GM19372 (cell line): ENCODE results near the gene AKT1.
A peak's percentile ranks its signal among the peaks of the same experiment; 100 is the strongest.
"Not testable (repeated sequence)": the region's sequence is repeated elsewhere in the genome, so short reads cannot be mapped to it uniquely, and the experiment has no call there.

Source experiments
- ATAC-seq: cut with Tn5 transposase; IDR thresholded peaks from one replicate; pipeline ENCODE4 v1.9.1; 2021; ENCODE audit warnings: mild to moderate bottlenecking, low read depth, moderate library complexity; ENCODE audit not compliant: unreplicated experiment

AKT1 gene

DNA sequence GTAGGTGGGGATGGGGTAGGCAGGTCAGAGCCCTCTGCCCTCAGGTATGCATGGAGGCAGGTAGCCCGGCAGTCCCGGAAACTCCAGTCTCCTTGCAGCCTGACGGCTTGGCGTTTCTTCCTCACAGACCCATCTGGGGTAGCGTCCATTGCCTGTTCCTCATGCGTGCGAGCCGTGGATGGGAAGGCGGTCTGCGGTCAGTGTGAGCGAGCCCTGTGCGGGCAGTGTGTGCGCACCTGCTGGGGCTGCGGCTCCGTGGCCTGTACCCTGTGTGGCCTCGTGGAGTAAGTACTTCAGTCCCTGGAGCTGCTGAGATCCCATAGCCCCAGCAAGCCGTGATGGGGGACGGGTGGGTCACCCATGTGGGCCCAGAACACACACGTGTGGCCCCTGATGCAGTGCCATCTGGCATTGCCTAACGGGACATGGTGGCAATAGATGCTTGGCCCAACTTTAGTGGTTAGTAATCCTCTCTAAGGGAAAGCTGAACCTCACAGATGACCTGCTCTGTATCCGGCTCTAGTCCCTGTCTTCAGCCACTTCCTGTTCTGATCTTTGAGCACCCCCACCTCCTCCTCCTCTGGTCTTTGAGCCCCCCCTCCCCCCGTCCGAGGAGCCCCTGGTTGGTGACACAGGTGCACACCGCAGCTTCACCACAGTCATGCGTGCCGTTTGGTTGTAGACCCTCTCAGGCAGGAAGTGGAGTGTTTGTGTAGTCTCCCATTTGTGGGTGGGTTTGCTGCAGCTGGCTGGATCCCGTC, 38.9 kb downstream of the AKT1 start:
- ATAC-seq = no peak

DNA sequence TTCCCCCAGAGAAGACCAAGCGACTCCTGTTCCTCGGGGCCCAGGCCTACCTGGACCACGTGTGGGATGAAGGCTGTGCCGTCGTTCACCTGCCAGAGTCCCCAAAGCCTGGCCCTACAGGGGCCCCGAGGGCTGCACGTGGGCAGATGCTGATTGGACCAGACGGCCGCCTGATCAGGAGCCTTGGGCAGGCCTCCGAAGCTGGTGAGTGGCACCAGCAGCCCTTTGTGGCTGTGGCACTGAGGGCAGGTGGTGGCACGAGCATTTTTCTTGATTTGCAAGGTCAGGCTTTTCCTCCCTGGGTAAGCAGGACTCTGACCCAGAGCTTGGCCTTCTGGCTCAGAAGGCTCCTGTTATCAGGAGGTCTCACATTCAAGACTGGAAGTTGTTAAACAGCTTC, 39.9 kb downstream of the AKT1 start:
- no peak for ATAC-seq

DNA sequence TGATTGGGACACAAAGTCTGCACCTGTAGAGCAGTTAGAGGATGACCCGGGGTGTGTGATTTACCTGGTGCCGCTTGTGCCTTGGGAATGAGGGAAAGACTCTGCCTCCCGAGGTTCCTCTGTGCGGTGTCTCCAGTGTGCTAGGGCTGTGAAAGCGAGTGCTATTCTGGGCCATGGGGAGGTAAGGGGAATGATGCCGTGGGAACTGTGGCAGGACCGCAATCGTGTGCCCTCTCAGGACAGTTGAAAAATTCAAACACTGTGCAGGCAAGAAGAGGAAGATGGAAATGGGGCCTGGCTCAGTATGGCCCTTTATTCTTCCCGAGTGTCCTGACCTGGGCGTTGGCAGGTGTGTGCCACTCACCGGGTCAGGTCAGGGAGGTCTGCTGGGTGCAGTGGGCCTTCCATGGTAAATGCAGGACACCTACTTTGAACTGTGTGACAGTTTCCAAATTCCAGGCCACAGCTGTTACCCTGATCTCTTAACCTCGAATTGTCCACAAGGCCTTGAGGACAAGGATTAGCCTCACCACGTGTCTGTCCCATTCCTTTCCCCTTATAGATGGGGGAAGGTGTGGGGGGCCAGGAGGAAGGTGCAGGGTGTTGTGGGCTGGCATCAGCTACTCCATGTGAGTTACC, 41.2 kb downstream of the AKT1 start:
- ATAC-seq = no peak

DNA sequence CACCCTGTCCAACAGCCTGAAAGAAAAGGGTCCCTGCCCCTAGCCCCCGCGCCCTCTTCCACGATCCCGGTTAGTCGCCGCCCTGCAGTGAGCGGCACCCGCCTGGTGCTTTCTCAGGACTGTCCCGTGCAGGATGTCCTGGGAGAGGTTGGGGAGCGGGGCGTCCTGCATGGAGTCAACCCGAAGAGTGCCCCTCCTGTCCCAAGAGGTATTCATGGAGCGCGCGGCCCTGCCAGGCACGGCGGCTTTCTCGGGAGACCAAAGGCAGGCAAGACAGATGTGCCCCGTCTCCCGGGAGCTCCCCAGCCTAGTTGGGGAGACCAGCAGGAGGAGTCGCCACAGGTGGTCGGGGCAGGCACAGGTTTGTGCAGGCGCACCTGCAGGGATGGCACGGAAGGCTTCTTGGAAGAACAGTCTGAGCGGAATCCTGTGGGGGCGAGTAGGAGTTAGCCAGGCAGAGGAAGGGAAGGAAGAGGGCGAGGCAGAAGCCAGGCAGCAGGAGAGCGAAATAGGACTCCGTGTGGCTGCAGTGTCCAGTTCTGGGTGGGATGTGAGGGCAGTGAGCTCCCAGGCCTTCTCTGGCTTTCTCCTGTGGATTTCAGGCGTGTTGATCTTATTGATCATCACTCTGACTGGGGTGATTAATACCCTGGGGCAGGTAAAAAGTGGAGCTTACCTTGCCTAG, 41.9 kb downstream of the AKT1 start:
- ATAC-seq = no peak

DNA sequence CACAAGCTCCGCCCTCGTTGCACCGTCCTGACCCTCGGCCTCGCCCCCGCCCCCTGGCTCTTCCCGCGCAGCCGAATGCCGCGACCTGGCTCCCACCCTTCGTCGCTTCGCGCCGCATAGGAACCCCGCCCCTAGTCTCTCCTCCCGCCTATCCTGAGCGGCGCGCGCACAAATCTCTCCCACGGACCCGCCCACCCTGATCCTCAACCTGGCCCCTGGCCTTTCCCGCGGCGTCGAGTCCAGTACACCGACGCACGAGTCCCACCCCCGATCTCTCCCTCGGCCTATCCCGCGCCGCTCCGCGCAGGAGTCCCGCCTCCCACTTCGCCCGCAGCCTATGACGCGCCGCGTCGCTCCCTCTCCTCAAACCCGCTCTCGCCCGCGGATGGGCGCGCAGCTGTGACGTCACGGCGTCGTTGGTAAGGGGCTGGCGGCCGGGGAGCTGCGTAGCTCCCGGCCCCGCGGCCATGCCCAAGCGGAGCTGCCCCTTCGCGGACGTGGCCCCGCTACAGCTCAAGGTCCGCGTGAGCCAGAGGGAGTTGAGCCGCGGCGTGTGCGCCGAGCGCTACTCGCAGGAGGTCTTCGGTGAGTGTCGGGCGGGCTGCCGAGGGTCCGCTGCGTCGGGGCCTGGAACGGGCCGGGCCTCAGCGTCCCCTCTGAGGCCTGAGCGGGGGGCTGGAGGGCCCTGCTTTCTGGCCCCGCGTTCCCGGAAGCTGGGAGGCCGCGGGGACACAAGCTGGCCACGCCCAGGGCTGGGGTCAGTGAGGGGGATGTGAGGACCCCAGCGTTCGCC, 42.6 kb downstream of the AKT1 start, which contains the start of gene SIVA1:
SIVA1 (plus strand) TSS at position 413 of the 793 bp plus-strand sequence; CDS start at position 468, 55 bp downstream.
- ATAC-seq = peak; percentile 86

DNA sequence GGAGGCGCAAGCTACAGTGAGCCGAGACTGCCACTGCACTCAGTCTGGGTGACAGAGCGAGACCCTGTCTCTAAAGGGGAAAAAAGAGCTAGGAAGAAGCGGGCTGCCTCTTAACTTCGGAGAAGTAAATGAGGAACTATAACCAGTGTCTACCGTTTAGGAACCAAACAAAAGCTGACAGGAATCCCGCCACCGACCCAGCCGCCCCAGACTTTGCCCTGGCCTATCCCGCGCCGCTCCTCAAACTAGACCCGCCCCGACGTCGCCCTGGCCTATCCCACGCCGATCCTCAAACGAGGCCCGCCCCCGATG, 43.2 kb downstream of the AKT1 start:
- ATAC-seq = peak; percentile 4

DNA sequence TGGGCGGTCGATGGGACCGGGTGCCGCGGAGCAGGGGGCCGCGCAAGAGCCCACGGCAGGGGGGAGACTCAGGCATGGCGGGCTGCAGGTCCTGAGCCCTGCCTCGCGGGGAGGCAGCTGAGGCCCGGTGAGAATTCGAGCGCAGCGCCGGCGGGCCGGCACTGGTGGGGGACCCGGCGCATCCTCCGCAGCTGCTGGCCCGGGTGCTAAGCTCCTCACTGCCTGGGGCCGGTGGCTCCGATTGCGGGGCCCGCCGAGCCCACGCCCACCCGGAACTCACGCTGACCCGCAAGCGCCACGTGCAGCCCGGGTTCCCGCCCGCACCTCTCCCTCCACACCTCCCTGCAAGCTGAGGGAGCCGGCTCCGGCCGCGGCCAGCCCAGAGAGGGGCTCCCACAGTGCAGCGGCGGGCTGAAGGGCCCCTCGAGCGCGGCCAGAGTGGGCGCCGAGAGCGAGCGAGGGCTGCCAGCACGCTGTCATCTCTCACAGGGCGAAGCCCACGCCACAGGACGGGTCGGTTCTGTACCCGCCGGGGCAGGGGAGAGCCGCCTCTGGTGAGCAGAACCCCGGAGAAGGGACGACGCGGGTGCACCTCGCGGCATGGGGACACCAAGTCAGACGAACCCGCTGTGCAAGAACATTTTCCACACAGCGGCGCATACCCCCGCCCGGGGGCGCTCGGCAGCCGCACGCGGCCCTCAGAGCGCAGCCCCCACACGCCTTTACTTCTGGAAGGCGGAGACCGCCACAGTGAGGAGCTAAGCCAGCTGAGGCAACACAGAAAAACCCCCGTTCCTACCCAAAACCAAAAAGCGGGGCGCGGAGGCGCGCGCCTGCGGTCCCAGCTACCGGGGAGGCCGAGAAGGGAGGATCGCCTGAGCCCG, 43.8 kb downstream of the AKT1 start:
- ATAC-seq = no peak

DNA sequence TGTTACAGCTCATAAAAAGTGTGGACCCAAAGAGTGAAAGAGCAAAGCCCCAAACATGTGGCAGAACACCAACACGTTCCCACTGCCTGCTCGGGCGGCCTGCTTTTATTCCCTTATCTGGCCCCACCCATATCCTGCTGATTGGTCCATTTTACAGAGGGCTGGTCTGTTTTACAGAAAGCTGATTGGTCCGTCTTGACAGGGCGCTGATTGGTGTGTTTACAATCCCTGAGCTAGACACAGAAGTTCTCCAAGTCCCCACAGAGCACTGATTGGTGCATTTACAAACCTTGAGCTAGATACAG, 44.8 kb downstream of the AKT1 start:
- ATAC-seq = not testable (repeated sequence)

DNA sequence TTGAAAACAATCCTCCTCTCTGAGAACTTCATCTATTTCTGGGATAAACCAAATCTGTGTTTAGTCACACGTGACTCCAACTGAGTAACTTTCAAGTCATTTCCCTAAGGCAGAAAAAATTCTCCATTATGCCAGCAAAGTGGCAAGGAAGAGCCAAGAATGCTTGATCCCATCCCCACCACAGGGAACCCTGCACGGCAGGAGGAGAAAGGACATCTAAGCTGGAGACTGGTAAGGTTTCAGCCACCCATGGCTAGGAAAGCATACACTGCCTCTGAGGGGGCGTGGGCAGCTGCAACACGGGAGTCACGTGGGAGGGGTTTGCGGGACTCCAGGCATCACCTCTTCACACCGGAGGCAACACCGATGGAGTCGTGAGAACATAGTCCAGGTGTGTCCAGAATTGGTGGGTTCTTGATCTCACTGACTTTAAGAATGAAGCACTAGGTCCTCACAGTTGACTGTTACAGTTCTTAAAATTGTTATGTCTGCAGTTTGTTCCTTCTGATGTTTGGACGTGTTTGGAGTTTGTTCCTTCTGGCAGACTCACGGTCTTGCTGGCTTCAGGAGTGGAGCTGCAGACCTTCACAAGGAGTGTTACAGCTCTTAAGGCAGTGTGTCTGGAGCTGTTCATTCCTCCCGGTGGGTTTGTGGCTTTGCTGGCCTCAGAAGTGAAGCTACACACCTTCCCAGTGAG, 45.3 kb downstream of the AKT1 start:
- no peak for ATAC-seq

DNA sequence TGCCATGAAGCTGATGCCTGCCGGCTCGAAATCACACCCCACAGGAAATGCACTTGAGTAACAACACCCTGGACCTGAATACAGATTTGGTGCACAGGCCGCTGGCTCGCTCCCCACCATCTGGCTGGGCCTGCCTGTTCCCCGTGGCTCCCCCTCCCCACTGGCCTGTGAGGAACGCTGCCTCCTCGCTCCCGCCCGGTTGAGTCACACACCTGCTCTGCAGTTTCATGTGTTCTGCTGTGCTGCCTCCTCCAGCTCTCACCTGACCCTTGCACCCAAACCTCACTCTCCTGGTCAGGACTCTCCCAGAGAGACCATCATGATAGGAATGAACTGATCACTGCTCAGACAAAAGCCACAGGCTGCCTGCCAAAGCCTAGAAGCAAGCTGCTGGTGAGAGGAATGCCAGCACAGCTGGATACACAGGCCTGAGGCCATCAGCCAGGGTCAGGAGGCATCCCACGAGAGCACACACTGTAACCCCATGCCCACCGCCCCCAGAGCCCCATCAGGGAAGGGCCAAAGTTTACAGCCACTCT, 46.4 kb downstream of the AKT1 start:
- ATAC-seq = no peak

DNA sequence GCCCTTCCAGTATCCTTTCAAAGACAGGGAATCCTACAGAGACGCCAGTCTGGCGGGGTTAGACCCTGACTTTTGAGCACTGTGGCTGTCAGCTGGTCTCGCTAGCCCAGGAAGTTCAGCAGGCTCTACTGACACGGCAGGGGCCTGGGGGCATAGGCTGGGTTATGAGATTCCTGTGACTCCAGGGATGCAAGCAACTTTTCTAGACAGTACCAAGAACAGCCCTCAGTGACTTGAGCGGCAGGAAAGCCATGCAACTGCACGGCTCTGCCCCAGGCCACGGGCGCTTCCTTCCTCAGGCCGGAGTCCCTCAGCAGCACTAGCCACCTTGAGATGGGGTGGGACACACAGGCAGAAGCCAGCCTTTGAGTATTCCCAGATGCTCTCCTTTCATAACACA, 47.7 kb downstream of the AKT1 start:
- ATAC-seq = no peak

DNA sequence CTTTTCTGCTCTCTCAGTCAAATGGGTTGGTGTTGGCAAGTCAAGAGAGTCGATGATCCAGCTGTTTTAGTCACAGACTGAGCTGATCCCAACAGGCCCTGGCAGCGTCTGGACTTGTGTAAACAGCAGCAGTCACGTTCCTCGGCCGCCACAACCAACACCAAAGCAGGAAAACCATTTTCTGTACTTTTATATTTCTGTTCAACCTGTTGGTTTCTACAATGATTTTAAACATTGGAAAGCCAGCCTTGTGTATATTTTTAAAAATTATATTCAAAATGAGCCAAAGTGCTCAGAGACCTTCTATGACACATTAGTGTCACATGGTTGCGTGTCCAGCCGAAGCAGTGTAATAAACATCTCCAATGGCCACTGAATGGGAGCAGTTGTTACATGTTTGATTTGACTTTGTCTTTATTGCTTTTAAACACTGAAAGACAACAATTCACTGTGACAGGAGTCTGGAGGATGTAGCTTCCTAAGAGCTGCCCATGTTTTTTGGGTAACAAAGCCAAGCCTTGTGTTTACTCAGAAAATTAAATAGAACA, 48.5 kb downstream of the AKT1 start:
- ATAC-seq = no peak

DNA sequence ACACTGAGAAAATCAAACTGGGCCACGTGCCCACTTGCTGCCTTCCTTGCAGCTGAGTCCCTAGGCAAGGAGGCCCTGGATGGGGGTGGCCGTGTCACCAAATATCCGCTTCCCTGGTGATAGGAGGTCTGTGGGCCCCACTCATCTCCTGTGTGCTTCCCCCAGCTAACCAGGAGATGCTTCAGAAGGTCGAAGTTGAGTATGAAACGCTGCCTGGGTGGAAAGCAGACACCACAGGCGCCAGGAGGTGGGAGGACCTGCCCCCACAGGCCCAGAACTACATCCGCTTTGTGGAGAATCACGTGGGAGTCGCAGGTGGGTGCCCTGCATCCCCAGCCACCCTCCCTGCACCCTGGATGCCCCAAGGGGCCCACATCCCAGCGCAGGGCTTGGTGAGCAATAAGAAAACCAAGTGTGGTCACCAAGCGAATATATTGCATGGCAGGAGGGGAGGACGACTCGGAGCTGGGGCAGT, 49.4 kb downstream of the AKT1 start:
- ATAC-seq = no peak

DNA sequence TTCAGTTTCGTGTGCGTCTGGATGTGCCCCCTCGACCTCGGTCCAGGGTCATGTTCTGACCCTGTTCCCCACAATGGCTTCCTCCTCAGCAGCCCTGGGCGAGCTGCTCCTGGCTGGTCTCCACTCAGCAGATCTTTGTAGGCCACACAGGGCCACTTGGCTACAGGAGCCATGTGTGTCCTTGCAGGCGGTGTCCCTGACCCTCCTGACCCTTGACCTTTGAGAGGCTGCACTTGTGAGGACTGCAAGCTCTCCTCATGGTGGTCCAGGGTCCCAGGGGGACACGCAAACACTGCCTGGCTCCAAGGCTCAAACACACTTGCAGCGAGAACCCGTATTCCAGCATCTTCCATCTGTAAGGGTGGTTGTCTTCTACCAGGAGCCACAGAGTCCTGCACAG, 50.1 kb downstream of the AKT1 start:
- ATAC-seq = no peak

DNA sequence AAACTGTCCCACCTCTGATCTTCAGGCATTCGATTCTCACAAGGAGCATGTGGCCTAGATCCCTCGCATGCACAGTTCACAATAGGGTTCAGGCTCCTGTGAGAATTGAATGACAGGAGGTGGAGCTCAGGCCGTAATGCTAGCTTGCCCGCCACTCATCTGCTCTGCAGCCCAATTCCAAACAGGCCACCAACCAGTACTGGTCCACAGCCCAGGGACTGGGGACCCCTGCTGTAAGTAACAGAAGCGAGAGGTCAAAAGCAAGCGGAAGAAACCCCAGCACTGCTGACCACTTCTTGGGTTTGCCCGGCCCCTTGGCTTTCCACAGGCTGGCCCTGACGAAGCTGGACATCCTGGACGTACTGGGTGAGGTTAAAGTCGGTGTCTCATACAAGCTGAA, 51.1 kb downstream of the AKT1 start:
- no peak for ATAC-seq

DNA sequence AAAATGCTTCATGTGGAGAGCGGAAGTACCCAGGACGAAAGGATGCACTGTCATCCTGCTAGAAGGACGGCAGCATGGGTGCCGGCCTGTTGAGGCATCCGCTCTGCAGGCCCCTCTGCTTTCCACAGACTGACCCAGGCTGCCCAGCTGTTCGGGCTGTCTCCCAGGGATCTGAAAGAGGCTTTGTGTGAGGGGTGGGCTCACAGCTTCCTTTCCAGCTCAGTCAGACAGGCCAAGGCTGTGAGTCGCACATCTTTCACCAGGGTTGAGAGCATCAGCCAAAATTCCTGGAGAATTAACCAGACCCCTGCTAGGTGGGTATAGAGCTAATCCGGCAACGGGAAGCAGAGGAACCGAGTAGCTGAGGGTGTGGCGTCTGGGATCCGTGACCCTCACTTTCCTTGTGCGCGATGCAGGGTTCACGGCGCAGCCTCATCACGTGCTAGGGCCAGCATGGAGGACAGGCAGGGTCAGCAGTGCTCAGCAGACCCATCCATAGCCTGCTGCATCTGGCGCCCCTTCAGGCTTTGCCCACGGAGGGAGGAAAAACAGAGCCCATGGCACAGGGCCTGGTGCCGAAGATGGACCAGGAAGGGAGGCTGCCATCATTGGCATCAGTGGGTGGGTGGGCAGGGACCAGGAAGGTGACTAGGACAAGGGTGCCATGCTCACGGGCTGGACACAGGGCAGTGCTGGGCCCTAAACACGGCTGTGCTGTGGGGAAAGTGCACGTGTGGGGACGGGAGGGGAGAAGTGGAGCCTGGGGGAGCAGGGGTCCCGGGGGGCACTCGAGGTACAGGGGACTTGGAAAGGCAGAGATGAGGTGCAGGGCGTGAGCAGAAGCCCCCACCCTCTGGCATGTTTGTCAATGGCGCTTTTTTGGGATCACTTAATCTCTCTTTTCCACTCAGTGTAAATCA, 51.8 kb downstream of the AKT1 start:
- ATAC-seq = no peak

DNA sequence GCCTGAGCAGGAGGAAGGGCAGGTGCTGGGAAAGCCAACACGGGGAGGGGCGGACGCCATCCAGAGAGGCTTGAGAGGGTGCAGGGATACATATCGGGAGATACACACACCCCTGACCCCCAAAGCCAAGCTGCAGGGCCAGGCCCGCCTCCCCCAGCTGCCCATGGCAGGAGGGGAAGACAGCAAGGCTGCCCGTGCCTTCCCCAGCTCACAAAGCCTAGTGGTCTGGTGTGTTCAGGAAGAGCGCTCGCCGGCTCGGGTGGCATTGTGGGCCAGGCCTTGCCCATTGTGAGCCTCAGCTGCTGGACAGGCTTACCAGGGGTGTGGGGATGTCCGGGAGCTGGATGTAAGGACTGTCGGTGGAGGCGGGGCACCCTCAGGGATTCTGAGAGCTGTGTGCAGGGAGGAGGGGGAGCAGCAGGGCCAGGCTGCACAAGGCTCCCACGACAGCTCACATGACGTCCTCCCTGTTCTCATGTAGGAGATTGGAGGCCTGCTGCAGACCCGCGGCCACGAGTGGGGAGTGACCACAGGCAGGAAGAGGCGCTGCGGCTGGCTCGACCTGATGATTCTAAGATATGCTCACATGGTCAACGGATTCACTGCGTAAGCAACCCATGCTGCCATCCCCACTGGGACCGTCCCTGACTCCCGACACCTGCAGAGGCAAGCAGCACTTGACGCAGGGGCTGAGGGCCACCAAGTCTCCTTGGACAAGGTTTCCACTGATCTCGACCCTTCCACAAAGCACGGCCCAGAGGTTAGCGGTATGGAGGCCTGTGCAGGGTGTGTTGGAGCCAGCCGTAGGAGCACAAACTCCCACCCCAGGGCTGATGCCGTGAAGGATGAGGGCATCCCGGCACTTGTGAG, 52.7 kb downstream of the AKT1 start:
- no peak for ATAC-seq
